Kasumi-1 (cell line): ENCODE measurements around the gene NLRC5.

Source experiments
- DNase-seq, 2 experiments: peaks; one replicate each; lab custom pipeline; 2025; lab: John Stamatoyannopoulos, UW

NLRC5 gene

GRCh38 chr16:57123974-57124674, 134.8 kb downstream of the NLRC5 start:
- no peak for DNase-seq

GRCh38 chr16:57125376-57125775, 136.0 kb downstream of the NLRC5 start:
- DNase-seq = no peak

- DNase-seq = no peak
Observed at GRCh38 chr16:57125969-57126368, 136.6 kb downstream of the NLRC5 start.

- DNase-seq = no peak
Observed at GRCh38 chr16:57126411-57126810, 137.1 kb downstream of the NLRC5 start.

GRCh38 chr16:57127037-57127763, 137.8 kb downstream of the NLRC5 start:
- no peak for DNase-seq

- DNase-seq = no peak
Observed at GRCh38 chr16:57127836-57128235, 138.5 kb downstream of the NLRC5 start.

- peak; percentile 62 to 65 for DNase-seq
Observed at GRCh38 chr16:57128771-57129389, 139.5 kb downstream of the NLRC5 start.

GRCh38 chr16:57130950-57131321, 141.6 kb downstream of the NLRC5 start:
- no peak for DNase-seq

- no peak for DNase-seq
Observed at GRCh38 chr16:57131351-57131970, 142.1 kb downstream of the NLRC5 start.

GRCh38 chr16:57132470-57132869, 143.1 kb downstream of the NLRC5 start:
- no peak for DNase-seq

GRCh38 chr16:57133031-57133430, 143.7 kb downstream of the NLRC5 start:
- no peak for DNase-seq
